Spleen (tissue), 11 donors: ENCODE results near the gene KCNG4. TPM values are rescaled to one million over a fixed set of nuclear protein-coding genes. Genes with fewer than 3 reads are reported as not detected.

ENCODE experiments used
- DNase-seq: peaks from one replicate; pipeline ENCODE4 v3.0.0-alpha.2; 2020
- H3K27ac ChIP-seq, 8 donors: fragments of 200-600 bp; sonication (generic) in 7 of 8; 1 replicate in 4 of 8; 2 replicates in 4 of 8; pipeline versions ENCODE4 v1.5.0 to v1.8.0; 2016 to 2021; ENCODE audit warnings: inconsistent platforms in 4 of 8, mild to moderate bottlenecking in 4 of 8, moderate library complexity in 1 of 8
- H3K27me3 ChIP-seq, 7 donors: fragments of 200-600 bp; sonication (generic) in 6 of 7; replicated peaks in 1 of 7; 1 replicate in 4 of 7; 2 replicates in 3 of 7; pipeline versions ENCODE4 v1.5.0 to v1.8.0; 2016 to 2021; ENCODE audit warnings: inconsistent platforms in 3 of 7, mild to moderate bottlenecking in 1 of 7
- H3K36me3 ChIP-seq, 6 donors: fragments of 200-600 bp; sonication (generic) in 5 of 6; 1 replicate in 4 of 6; 2 replicates in 2 of 6; pipeline versions ENCODE4 v1.5.0 to v1.8.0; 2016 to 2021; ENCODE audit warnings: inconsistent platforms in 2 of 6
- H3K4me1 ChIP-seq, 6 donors: fragments of 200-600 bp; sonication (generic) in 5 of 6; 1 replicate in 3 of 6; 2 replicates in 3 of 6; pipeline versions ENCODE4 v1.5.0 to v1.8.0; 2016 to 2021; ENCODE audit warnings: inconsistent platforms in 3 of 6
- H3K4me3 ChIP-seq, 8 donors: fragments of 200-600 bp; sonication (generic) in 7 of 8; 1 replicate in 4 of 8; 2 replicates in 4 of 8; pipeline versions ENCODE4 v1.5.0 to v1.8.0; 2016 to 2021; ENCODE audit warnings: inconsistent platforms in 4 of 8, mild to moderate bottlenecking in 4 of 8, moderate library complexity in 2 of 8
- H3K9me3 ChIP-seq, 8 donors: fragments of 200-600 bp; sonication (generic) in 7 of 8; 1 replicate in 4 of 8; 2 replicates in 4 of 8; pipeline versions ENCODE4 v1.5.0 to v1.8.0; 2016 to 2021; ENCODE audit warnings: inconsistent platforms in 4 of 8
- CTCF ChIP-seq, 11 experiments: fragments of 200-600 bp in 7 of 11; fragments of 450-650 bp in 4 of 11; sonication (generic) in 4 of 11; IDR thresholded peaks in 8 of 11; conservative IDR thresholded peaks in 3 of 11; 1 replicate in 7 of 11; 2 replicates in 4 of 11; pipeline versions ENCODE4 v1.4.0 to v1.8.0; 2016 to 2021; ENCODE audit warnings: antibody characterized with exemption in 11 of 11, inconsistent platforms in 4 of 11, mild to moderate bottlenecking in 1 of 11
- POLR2A ChIP-seq, 3 donors: fragments of 450-650 bp; IDR thresholded peaks; one replicate each; pipeline ENCODE4 v1.5.1; 2017; ENCODE audit warnings: antibody characterized with exemption in 3 of 3, mild to moderate bottlenecking in 1 of 3
- POLR2AphosphoS5 ChIP-seq, 3 donors: sonication (generic); formaldehyde crosslinking; IDR thresholded peaks; one replicate each; pipeline ENCODE4 v1.5.1; 2017; ENCODE audit warnings: antibody characterized with exemption in 3 of 3
- WGBS, 5 donors: extraction: QIAGEN DNeasy Blood & Tissue Kit in 3 of 5; methylation state at CpG; one replicate each; pipeline versions ENCODE4 v1.1.5 to v1.1.7; 2013 to 2018; 5-methylcytosine and 5-hydroxymethylcytosine counted together
- intact Hi-C: fragments of 100-400 bp; cut with DNase I; formaldehyde crosslinking; loops from one replicate; pipeline ENCODE4 v1.15.0; 2023; ENCODE audit warnings: low total_unique reads
- polyA plus RNA-seq, 3 donors: library from polyadenylated mRNA; stranded (reverse); fragments of 200-250 nt; gene quantifications; one replicate each; pipeline ENCODE4 v1.2.1, GENCODE V29; 2013
- total RNA-seq, 7 donors: library from RNA; depleted of rRNA in 3 of 7; stranded (reverse); fragments of >200 nt in 3 of 7; fragmentation: NEBNext Ultra II Directional in 4 of 7; extraction: Animal tissue kit (Norgen Biotek cat#: 25700) in 4 of 7; gene quantifications; one replicate each; pipeline versions ENCODE4 v1.1.0 to v1.2.1, GENCODE V29; 2016 to 2021
- donor health status: healthy with polysubstance abuse.
- donor health status: DM: no; HTN: no; CAD: no; lungs with moderate emphysema.
- donor health status: DM: no; HTN: no; CAD: no.
- donor health status: Bipolar disorder and iron deficiency.
- donor health status: healthy.
- donor health status: DM: no; HTN: no; CAD: no.
- donor health status: DM: yes; HTN: yes; CAD: no.

The KCNG4 gene
- total and polyA plus RNA-seq, 10 donors, result not detected

DNA sequence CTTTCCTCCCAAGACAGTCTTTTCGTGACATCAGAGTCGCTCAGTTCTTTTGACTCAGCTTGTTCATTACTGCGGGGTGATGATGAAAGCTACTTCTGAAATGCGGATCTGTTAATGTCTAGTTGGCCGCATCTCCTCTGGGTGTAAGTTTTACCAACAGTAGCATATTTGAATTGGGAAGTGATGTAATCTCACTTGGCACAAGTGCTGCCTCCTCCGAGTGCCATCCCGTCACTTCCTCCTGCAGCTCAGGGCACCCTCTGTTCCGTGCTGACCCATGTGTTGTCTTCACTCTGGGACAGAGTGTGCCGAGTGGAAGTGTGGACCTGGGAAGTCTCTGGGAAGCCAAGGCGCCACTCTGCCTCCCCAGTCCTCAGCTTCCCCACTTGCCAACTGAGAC lies 40.0 kb downstream of the KCNG4 start:
- Histone ChIP-seq H3K9me3 (no peaks in the 10 kb centered on the region), H3K4me3 (no peak overlapping the region), H3K27ac (peak overlapping the region in 4 of 8 donors; percentile 39 to 72 (median 59)), H3K27me3 (peaks cover 0 to 25% (median 0%) of the 10 kb centered on the region in 7 donors), H3K4me1 (peaks cover 0 to 8% (median 0%) of the 10 kb centered on the region in 6 donors), H3K36me3 (no peaks in the 10 kb centered on the region)
- WGBS, 5 donors, result 45 to 63% (median 61%) methylated on average over 9 to 10 of the region's 10 CpGs
- TF ChIP-seq POLR2AphosphoS5 (IDR thresholded peaks at IDR 0.05) (peak in 2 of 3 donors; percentile 67 to 70), CTCF (IDR thresholded peaks at IDR 0.05 in 8 of 11, conservative IDR thresholded peaks at IDR 0.05 in 3 of 11) (no peak)
- intact Hi-C loops, result no loop called here
- peak; percentile 83 for DNase-seq

DNA sequence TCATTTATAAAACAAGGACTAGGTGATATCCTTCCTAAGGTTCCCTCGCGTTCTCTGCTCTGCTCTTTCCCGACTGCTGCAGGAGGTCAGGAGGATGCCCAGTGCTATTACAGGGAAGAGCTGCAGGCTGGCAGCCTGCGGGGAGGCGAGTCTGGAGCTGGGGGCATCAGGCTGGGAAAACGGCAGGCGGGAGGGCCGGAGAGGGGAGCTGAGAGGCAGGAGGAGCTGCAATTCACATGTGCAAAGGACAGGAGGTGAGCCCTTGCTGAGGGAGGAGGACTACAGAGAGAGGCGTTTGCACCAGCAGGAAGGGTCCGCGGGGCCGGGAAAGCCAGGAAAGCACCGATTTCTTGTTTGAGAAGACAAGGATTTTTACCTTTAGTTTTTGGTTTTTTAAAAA lies 40.7 kb downstream of the KCNG4 start:
- no peak for DNase-seq
- H3K9me3 ChIP-seq, result no peaks in the 10 kb centered on the region
- WGBS, 5 donors, result 58 to 69% (median 60%) methylated on average over 13 of the region's 13 CpGs
- peaks cover 0 to 14% (median 2%) of the 10 kb centered on the region in 6 donors for H3K4me1 ChIP-seq
- no peaks in the 10 kb centered on the region for H3K36me3 ChIP-seq
- TF ChIP-seq POLR2A (IDR thresholded peaks at IDR 0.05), result no peak
- intact Hi-C loops, result no loop called here
- no peak overlapping the region for H3K4me3 ChIP-seq
- H3K27me3 ChIP-seq, result peaks cover 0 to 31% (median 0%) of the 10 kb centered on the region in 7 donors
- peak overlapping the region in 3 of 8 donors; percentile 58 to 72 (median 60) for H3K27ac ChIP-seq

- intact Hi-C loops, result no loop called here
- Histone ChIP-seq H3K27me3 (peaks cover 0 to 31% (median 0%) of the 10 kb centered on the region in 7 donors), H3K36me3 (no peaks in the 10 kb centered on the region), H3K9me3 (no peaks in the 10 kb centered on the region), H3K27ac (no peak overlapping the region), H3K4me1 (peaks cover 0 to 18% (median 3%) of the 10 kb centered on the region in 6 donors), H3K4me3 (no peak overlapping the region)
- WGBS, 5 donors, result 64 to 83% (median 66%) methylated on average over 10 of the region's 10 CpGs
- TF ChIP-seq POLR2AphosphoS5 (IDR thresholded peaks at IDR 0.05) (no peak), CTCF (IDR thresholded peaks at IDR 0.05 in 8 of 11, conservative IDR thresholded peaks at IDR 0.05 in 3 of 11) (no peak), POLR2A (IDR thresholded peaks at IDR 0.05) (no peak)
- DNase-seq, result no peak
Observed at GRCh38 chr16:84198401-84198800, 41.4 kb downstream of the KCNG4 start.

GRCh38 chr16:84197466-84198128 lies 42.2 kb downstream of the KCNG4 start:
- DNase-seq, result no peak

More at GRCh38 chr16:84197466-84198128, 42.2 kb downstream of the KCNG4 start:
- H3K27me3 ChIP-seq, result peaks cover 0 to 31% (median 0%) of the 10 kb centered on the region in 7 donors
- TF ChIP-seq POLR2A (IDR thresholded peaks at IDR 0.05), result no peak
- TF ChIP-seq POLR2AphosphoS5 (IDR thresholded peaks at IDR 0.05), result peak in 1 of 3 donors; percentile 7
- no peak for TF ChIP-seq CTCF (IDR thresholded peaks at IDR 0.05 in 8 of 11, conservative IDR thresholded peaks at IDR 0.05 in 3 of 11)
- H3K36me3 ChIP-seq, result no peaks in the 10 kb centered on the region
- whole genome bisulfite sequencing, 5 donors, result 85 to 94% (median 89%) methylated on average over 10 to 14 of the region's 14 CpGs
- no peak overlapping the region for H3K4me3 ChIP-seq
- intact Hi-C loops, result no loop called here
- H3K9me3 ChIP-seq, result no peaks in the 10 kb centered on the region
- no peak overlapping the region for H3K27ac ChIP-seq
- peaks cover 0 to 18% (median 3%) of the 10 kb centered on the region in 6 donors for H3K4me1 ChIP-seq
